GM18868 (cell line): Measurements from ENCODE around the gene CD53.

Experiments used
- ATAC-seq: cut with Tn5 transposase; IDR thresholded peaks from one replicate; pipeline ENCODE4 v1.9.1; 2021; ENCODE audit warnings: mild to moderate bottlenecking, moderate library complexity; ENCODE audit not compliant: unreplicated experiment

Gene CD53

GRCh38 chr1:110875216-110875731 lies 2.3 kb downstream of the CD53 start:
- peak; percentile 57 for ATAC-seq

GRCh38 chr1:110876748-110877341 lies 3.9 kb downstream of the CD53 start:
- ATAC-seq = no peak

- ATAC-seq = no peak
Observed at GRCh38 chr1:110877364-110877763, 4.4 kb downstream of the CD53 start.

- ATAC-seq = no peak
Observed at GRCh38 chr1:110877776-110878175, 4.8 kb downstream of the CD53 start.

GRCh38 chr1:110878591-110878990 lies 5.6 kb downstream of the CD53 start:
- no peak for ATAC-seq

GRCh38 chr1:110878993-110879392 lies 6.0 kb downstream of the CD53 start:
- ATAC-seq = no peak

- peak; percentile 73 for ATAC-seq
Observed at GRCh38 chr1:110879758-110880606, 7.0 kb downstream of the CD53 start.

GRCh38 chr1:110880708-110881374 lies 7.9 kb downstream of the CD53 start:
- peak; percentile 27 for ATAC-seq

GRCh38 chr1:110888049-110888448 lies 15.1 kb downstream of the CD53 start:
- no peak for ATAC-seq

- no peak for ATAC-seq
Observed at GRCh38 chr1:110888641-110889040, 15.7 kb downstream of the CD53 start.

GRCh38 chr1:110890474-110891196 lies 17.7 kb downstream of the CD53 start:
- ATAC-seq = no peak

- ATAC-seq = no peak
Observed at GRCh38 chr1:110893908-110894490, 21.1 kb downstream of the CD53 start.

- ATAC-seq = no peak
Observed at GRCh38 chr1:110896090-110896489, 23.1 kb downstream of the CD53 start.

GRCh38 chr1:110897681-110898080 lies 24.7 kb downstream of the CD53 start:
- ATAC-seq = no peak

- no peak for ATAC-seq
Observed at GRCh38 chr1:110898734-110899457, 25.9 kb downstream of the CD53 start.

- no peak for ATAC-seq
Observed at GRCh38 chr1:110899458-110899843, 26.5 kb downstream of the CD53 start.

- ATAC-seq = no peak
Observed at GRCh38 chr1:110902820-110903463, 30.0 kb downstream of the CD53 start.

GRCh38 chr1:110903853-110904500 lies 31.0 kb downstream of the CD53 start:
- ATAC-seq = no peak

- ATAC-seq = no peak
Observed at GRCh38 chr1:110912784-110913183, 39.8 kb downstream of the CD53 start.
